GM18498 (cell line): Measurements from ENCODE around the gene TNNT2.

Experiments
- ATAC-seq: cut with Tn5 transposase; IDR thresholded peaks from one replicate; pipeline ENCODE4 v1.9.1; 2021; ENCODE audit warnings: mild to moderate bottlenecking, moderate library complexity; ENCODE audit not compliant: unreplicated experiment

TNNT2 gene

GRCh38 chr1:201357636-201358348 is 19.7 kb downstream of the TNNT2 start:
- no peak for ATAC-seq

GRCh38 chr1:201357211-201357610 is 20.3 kb downstream of the TNNT2 start:
- no peak for ATAC-seq

- ATAC-seq = no peak
These were observed 20.8 kb downstream of the TNNT2 start for GRCh38 chr1:201356701-201357100.

GRCh38 chr1:201356236-201356635 is 21.2 kb downstream of the TNNT2 start:
- ATAC-seq = no peak

GRCh38 chr1:201355471-201355870 is 22.0 kb downstream of the TNNT2 start:
- no peak for ATAC-seq

GRCh38 chr1:201354901-201355295 is 22.6 kb downstream of the TNNT2 start:
- ATAC-seq = no peak

GRCh38 chr1:201354151-201354900 is 23.2 kb downstream of the TNNT2 start:
- no peak for ATAC-seq

- no peak for ATAC-seq
These were observed 24.1 kb downstream of the TNNT2 start for GRCh38 chr1:201353186-201353940.

GRCh38 chr1:201351617-201352016 is 25.9 kb downstream of the TNNT2 start:
- ATAC-seq = no peak

- no peak for ATAC-seq
These were observed 26.6 kb downstream of the TNNT2 start for GRCh38 chr1:201350884-201351283.

- no peak for ATAC-seq
These were observed 27.1 kb downstream of the TNNT2 start for GRCh38 chr1:201350361-201350725.

GRCh38 chr1:201349092-201349491 is 28.4 kb downstream of the TNNT2 start:
- no peak for ATAC-seq

- peak; percentile 62 for ATAC-seq
These were observed 29.3 kb downstream of the TNNT2 start for GRCh38 chr1:201348211-201348566.

GRCh38 chr1:201347498-201348210 is 29.8 kb downstream of the TNNT2 start:
- no peak for ATAC-seq

GRCh38 chr1:201346987-201347386 is 30.5 kb downstream of the TNNT2 start:
- no peak for ATAC-seq

GRCh38 chr1:201346337-201346939 is 31.0 kb downstream of the TNNT2 start:
- no peak for ATAC-seq

- no peak for ATAC-seq
These were observed 32.5 kb downstream of the TNNT2 start for GRCh38 chr1:201345081-201345355.

GRCh38 chr1:201344206-201345080 is 33.0 kb downstream of the TNNT2 start:
- no peak for ATAC-seq

- ATAC-seq = no peak
These were observed 36.1 kb downstream of the TNNT2 start for GRCh38 chr1:201341377-201341776.
